Measurements from ENCODE around the gene KCNAB3.

The KCNAB3 gene

GRCh38 chr17:7940034-7940433, 10.4 kb upstream of the KCNAB3 start:
- no peak for DNase-seq

DNA sequence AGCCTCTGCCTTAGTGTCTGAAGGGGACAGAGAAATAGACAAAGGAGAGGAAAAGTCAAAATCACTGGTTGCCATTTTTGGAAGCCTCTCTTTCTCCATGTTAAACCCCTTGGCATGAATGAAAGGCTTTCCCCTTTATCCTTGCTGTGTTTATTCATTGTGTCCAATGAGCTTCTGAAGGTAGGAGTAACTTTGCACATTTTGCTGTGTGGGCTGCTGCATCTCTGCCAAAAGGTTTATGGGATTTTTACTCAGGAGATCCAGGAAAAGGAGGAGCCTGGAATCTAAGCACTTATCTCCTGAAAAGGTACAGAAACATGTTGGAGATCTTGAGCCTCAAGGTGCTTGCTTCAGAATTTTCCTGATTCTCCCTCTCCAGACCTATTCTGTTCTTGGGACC, 6.2 kb upstream of the KCNAB3 start:
- no peak for DNase-seq

DNA sequence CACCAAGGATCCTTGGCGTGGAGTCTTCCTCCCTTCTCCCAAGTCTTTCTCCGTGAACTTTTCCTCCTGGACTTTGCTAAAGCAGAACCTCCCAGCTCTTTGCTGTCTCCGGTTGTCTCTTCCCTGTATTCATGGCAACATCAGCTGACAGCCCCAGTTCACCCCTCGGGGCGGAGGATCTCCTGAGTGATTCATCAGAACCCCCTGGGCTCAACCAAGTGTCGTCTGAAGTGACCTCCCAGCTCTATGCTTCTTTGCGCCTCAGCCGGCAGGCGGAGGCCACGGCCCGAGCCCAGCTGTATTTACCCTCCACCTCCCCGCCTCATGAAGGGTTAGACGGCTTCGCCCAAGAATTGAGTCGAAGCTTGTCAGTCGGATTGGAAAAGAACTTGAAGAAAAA, 3.3 kb upstream of the KCNAB3 start:
- peak in 1 of 2 donors; percentile 35 for DNase-seq

- DNase-seq = peak in 1 of 2 donors; percentile 31
Measured at GRCh38 chr17:7932483-7932891, 2.8 kb upstream of the KCNAB3 start.

DNA sequence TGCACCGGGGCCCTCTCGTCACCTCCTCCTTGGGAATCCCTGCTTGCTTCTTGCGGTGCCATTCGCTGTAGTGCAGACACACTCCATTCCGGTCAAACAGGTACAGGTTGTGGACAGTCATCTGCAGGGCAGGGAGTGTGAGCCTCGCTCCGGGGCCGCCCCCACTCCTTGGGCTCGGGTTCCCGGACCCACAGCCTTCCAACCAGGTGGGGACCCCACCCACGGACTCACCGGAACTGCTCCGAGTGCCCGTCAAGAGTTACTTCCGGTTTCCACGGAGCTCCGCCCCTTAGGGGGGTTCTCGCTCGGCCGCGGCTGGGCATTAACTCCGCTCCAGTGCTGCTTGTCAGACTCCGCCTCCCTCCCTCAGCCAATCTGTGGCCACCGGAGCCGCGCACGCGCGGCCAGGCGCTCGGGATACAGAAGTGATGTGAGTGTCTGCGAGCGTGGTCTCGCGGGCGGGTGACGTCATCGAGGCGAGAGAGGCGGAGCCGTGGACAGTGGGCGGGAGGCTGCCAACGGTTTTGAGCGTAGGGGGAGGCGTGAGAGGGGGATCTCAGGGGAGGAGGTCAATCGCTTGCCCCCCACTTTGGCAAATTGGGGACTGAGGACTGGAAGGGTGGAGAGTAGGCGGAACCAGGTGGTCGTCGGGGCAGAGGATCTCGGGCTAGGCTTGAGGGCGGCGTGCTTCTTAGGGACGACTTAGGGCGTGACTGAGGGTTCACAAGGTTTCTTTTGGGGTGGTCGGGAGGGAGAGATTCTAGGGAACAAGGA, 2.2 kb upstream of the KCNAB3 start, which contains the start of the genes CNTROB and TRAPPC1:
Gene CNTROB (plus strand): TSS at position 498 of the 774 bp plus-strand sequence. CDS start 874 bp downstream, outside the sequence.
Gene TRAPPC1 (minus strand): TSS at position 238 of the 774 bp plus-strand sequence. CDS start 117 bp downstream, at position 121.
- peak; percentile 99 for DNase-seq

DNA sequence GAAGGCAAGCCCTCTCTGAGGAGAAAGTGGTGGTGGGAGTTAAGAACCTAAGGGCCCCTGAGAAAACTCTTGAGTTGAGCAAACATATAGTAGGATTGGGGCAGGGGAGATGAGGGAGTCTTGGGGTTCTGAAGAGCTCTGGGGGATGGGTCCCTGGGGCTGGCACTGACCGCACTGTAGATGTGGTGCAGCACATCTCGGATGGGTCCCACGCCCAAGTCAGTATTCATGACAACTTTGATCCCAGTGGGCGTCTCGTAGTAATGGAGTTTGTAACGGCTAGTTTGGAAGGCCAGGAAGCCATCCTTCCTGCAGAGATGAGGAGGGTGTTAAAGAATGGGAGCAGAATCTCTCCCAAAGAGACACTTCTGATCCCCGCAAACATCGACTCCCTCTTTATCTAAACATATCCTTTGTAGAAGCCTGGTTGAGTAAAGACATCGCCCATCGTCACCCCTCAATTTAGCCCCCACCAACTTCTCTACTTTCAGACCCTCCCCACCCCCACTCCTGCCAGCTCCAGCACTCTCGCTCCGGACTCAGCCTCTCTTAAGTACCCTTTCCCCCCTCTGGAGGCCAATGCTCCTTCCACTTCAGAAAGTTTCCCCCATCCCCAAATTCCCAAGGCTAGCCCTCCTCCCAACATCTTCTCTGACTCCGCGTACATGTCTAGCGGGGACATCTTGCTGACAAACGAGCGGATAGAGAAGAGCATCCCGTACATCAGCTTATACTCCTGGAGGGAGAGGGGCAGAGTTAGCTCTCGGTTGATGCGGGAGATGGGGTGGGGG, 1.4 kb upstream of the KCNAB3 start:
- no peak for DNase-seq

DNA sequence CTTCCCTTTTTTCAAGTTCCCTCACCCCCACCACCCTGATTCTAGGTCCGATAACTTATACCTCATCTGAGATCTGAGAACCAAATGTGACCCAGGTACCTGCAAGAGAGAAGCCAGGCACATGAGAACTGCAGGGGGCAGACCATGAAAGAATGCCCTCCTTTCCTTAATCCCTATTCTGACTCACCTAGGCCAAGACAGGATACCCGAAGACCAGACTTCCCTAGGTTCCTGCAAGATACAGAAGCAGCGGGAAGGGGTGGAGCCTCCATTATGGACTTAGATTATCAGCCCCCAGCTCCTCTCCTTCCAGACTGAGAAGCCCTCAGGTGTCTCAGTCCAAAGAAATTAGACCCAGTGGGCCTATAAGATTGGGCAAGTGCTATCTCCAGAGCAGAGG, 2.1 kb downstream of the KCNAB3 start:
- DNase-seq = no peak

DNA sequence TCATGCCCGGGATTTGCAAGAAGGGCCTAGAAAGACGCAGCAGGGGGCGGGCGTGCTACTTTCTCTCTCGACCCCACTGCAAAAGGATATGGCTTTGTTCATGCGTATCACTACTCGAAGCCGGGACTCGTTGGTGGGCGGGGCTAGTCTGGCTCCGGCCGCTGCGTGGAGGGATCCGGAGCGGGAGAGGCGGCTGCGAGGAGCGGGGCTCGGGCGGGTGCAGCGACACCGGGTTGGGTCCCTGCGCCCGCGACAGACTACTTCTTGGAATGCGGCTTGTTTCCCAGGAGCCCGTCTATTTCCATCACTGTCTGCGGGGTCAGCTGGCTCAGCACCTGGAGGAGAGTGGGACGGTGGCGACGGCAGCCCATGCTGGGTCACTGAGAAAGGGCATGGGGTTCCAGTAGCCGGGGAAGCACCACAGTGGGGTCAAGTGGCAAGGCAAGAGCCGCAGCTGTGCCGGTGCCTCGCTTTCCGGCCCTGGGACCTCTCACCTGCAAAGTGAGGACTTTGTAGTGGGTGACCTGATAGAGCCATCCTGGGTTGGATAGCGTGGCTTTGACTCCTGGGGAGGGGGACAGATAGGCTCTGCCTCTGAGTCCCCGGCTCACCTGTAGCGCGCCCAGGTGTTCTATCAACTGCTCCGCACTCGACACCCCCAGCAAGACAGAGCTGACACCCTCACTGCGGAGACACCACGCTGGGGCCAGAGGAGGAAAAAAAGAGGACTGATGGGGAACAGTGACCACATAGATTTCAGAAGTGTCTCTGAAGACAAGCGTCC, 6.6 kb downstream of the KCNAB3 start:
- DNase-seq = peak; percentile 83 to 84

DNA sequence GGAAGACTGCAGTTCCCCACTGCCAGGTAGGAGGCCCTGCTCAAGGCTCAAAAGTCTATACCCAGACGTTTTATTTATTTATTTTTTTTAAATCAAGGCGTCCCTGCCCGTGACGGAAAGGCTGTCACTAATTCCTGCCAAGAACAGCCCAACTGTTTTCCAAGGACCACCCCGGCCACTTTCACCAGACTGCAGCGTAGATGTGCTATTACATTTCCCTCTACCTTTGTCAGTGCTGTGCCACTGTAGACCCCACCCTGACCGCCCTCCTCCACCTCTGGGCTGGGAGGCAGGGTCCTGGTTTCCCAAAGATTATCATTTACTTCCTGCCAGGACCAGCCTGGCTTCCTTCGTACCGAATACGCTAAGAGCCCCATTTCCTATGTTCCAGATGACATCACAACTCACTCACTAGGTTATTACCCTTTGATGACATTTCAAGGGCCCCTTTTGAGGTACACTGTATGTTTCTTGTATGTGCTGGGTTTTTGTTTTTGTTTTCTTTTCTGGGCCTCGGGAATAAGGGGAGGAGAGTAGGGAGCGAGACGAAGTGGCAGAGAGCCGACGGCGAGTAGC, 7.3 kb downstream of the KCNAB3 start:
- no peak for DNase-seq

DNA sequence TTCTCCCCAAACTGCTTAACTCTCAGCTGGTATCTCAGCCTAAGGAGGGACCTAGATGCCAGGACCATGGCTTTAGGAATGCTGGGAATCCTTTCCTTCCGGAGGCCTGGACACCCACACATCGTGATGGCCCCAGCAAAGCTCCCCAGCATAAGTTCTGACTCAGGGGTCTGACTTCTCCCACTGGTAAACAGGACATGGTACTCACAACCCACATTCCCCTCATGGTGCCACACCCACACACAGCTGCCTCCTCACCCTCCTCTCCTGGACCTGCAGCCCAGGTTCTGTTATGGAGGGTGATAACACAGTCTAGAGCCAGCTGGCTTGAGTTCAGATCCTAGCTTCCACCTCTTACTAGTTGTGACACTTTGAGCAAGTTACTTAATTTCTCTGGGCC, 12.8 kb downstream of the KCNAB3 start:
- no peak for DNase-seq

DNA sequence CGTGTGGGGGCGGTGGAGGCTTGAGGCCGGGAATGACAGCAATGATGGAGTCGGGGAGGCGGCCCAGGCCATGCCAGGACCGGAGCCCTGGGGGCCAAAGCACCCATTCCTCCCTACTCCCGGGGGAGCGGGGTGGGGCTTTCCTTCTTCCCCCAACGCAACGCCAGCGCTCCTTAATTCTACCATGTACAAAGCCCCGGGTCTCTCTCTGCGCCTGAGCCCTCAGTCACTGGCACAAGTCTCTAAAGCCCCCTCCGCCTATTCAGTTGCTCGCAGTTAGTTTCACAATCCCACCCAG, 13.3 kb downstream of the KCNAB3 start:
- no peak for DNase-seq

GRCh38 chr17:7915611-7916384, 13.9 kb downstream of the KCNAB3 start, which contains the start of gene RNF227:
Gene RNF227, minus strand, starts transcription at chr17:7916289. Its CDS starts 94 bp downstream, at chr17:7916195.
- DNase-seq = peak; percentile 89 to 93

DNA sequence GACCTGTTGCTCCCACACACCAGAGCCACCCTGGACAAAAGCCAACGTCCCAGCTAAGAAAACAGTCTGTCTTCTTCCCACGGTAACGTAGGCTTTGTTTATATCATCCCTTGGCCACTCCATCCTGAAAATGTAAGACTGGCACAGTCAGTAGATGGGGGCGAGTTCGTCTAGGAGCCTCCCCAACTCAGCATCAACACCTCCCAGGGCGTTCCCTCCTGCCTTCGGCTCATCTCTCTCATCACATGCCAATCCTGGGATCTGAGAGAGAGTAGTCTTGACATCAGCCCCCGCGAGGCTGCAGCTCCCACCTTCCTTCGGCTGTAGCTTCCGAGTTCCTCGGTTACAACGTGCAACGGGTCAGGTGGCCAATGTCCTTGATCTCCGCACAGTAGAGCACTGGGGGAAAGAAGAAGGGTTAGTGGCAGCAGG, 14.5 kb downstream of the KCNAB3 start:
- DNase-seq = no peak

DNA sequence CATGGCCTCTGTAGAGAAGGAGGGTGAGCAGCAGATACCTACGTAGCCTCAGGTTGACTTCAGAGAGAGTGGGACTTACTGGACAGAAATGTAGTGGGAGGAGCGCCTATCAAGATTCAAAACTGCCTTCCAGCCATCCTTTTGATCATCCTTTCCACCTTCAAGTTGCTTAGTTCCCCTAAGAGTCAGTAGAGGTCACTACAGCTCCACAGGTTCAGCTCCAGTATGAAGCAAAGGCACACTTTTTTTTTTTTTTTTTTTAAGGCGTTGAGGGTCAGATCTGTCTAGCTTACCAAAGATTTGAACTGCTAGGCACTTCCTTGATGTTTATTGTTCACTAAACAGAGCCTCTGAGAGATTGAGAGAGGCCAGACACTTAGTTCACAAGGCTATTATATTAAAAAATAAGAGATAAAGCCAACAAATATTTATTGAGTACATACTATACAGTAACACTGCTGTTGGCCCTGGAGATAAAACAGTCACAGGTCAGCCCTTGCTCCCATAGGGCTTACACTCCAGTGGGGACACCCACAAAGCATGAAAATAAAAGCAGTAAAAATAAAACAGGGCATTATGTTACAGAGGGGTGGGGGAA, 16.6 kb downstream of the KCNAB3 start:
- peak in 1 of 2 donors; percentile 39 for DNase-seq

DNA sequence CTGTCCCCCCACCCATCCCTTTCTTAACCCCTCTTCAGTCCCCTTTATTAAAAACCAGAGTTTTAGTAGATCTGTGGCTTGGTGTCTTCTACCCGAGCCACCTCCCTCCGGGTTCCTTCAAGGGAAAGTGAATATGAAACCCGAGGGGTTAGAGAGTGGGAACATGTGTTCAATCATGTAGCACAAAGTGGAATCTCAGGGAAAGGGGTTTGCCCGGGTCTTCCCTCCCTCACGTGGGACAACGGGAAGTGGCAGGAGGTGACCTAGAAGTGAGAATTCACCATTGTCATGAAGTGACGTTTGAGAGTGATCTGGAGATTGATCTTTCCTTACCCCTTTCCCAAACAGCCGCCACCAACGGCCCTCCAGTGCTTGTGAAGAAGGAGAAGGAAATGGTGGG, 18.5 kb downstream of the KCNAB3 start:
- DNase-seq = no peak

DNA sequence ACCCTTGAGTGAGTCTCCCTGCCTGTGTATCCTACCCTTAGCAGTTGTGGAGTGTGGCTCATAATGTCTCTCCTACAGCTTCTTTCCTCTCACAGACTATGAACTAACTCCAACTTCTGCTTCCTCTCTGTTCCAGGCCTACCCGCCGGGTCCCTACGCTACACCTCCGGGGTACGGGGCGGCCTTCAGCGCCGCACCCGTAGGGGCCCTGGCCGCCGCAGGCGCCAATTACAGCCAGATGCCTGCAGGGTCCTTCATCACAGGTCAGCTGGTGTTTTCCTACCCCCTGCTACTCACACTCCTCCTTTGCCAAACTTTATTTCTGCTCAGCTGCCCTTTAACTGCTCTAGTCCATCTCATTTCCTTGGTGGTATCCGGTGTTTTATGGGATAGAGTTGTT, 18.9 kb downstream of the KCNAB3 start:
- no peak for DNase-seq

DNA sequence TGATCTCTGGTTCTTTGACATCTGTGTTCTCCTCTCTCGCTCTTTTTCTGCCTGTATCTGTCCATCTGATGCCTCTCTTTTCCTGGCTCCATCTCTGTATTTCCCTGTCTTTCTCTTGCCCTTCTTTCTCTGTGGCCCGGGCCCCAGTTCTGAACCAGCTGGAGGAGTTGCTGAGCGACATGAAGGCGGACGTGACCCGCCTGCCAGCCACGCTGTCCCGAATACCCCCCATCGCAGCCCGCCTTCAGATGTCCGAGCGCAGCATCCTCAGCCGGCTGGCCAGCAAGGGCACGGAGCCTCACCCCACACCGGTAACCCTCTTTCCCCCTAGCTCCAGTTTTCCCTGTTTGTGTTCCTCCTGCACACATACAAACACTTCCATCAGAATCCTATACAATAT, 19.4 kb downstream of the KCNAB3 start:
- DNase-seq = no peak

- no peak for DNase-seq
Measured at GRCh38 chr17:7909089-7909488, 20.6 kb downstream of the KCNAB3 start.

DNA sequence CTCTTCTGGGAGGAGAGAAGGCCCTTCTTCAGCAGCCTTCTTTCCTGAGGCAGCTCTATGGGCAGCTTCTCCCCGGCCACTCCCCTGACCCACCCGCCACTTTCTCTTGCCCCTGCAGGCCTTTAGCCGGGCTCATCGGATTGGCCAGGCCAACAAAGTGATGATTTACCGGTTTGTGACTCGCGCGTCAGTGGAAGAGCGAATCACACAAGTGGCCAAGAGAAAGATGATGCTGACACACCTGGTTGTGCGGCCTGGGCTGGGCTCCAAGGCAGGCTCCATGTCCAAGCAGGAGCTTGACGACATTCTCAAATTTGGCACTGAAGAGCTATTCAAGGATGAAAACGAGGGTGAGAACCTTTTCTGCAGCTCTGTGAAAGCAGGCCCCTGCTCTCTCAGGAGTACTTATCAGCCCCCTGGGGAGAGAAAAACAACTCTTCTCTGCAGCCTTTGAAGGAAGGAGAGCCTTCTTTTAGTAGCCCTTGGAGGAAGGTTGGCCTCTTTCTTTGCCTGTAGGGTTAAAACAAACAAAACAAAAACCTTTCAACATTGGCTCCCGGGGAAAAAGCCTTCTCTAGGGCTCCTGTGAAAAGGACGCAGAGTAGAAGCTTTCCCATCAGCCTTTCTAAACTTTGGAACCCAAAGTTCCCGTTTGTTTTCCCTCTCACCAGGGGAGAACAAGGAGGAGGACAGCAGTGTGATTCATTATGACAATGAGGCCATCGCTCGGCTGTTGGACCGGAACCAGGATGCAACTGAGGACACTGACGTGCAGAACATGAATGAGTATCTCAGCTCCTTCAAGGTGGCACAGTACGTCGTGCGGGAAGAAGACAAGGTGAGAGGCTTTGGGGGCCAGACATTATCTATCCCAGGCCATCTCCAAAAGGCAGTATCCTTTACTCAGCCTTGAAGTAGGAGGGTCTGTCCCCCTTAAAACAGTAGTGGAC, 26.2 kb downstream of the KCNAB3 start:
- no peak for DNase-seq

DNA sequence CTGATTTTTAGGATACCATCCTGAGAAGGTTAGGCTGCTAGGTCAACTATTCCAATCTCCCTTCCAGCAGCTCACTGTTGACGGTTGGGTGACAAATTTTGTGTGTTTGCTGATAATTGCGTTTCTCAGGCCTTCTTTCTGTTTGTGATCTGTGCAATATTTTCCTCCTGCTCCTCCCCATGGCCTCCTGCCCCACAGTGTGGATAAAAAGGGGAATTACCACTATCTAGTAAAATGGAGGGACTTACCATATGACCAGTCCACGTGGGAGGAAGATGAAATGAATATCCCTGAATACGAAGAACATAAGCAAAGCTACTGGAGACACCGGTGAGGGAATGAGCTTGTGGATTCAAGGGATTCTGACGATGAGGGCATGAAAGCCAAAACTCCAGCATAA, 31.9 kb downstream of the KCNAB3 start:
- no peak for DNase-seq

Data from stimulated activated CD4-positive, alpha-beta T cell treated with anti-CD3 and anti-CD28 coated beads, Interleukin-2, amount 100 ng/mL, for 24 hours (primary cell).